ENCODE results near the gene DVL2. TPM values are rescaled to one million over a fixed set of nuclear protein-coding genes. Genes with fewer than 3 reads are reported as not detected.

DVL2 gene
- total RNA-seq, 1 experiment from 2014 or later, result 67.3 TPM

DNA sequence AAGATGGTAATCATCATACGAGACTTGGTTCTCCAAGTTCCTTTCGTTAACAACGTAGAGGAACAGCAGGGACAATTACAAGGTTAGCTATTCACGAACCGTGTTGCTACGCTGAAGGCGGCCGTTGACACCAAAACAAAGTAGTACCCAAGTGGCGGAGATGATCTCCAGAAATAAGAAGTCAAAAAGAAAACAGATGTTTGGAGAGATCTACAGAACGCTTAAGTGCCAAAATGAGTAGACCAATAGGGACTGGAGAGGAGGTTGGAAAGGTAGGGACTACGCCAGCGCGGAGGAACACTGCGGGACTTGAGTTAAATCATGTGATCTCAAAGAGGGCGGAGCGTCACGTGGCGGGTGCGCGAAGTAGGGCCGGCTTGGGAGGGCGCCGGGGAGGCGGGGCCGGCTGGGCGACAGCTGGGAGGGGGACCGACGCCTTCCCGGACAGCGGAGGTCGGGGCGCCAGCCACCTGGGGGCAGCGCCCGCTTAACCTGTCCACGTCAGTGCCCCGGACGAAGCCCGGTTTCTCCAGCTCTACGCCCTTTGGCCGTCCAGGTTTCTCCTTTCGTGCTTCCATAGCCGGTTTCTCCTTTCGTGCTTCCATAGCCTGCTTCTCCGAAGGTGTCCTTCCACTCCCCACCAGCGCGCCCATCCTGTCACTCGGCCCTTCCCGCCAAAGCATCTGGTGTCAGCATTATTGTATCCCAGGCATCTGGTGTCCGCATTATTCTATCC lies 8.6 kb upstream of the DVL2 start (continued):
- TF ChIP-seq, protein P1, sequence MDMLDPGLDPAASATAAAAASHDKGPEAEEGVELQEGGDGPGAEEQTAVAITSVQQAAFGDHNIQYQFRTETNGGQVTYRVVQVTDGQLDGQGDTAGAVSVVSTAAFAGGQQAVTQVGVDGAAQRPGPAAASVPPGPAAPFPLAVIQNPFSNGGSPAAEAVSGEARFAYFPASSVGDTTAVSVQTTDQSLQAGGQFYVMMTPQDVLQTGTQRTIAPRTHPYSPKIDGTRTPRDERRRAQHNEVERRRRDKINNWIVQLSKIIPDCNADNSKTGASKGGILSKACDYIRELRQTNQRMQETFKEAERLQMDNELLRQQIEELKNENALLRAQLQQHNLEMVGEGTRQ (CRISPR knock-in tag; IDR thresholded peaks at IDR 0.05), result peak; percentile 99
- TF ChIP-seq FOXP1 (CRISPR knock-in tag; IDR thresholded peaks at IDR 0.05; ENCODE audit: borderline replicate concordance) (peak; percentile 89), NFE2L1 (CRISPR knock-in tag; IDR thresholded peaks at IDR 0.05) (peak; percentile 74), SOX15 (CRISPR knock-in tag; IDR thresholded peaks at IDR 0.05) (no peak), JUN (CRISPR knock-in tag; IDR thresholded peaks at IDR 0.05) (peak; percentile 47; the same call in 1 of the 2 replicates), MYBL2 (CRISPR knock-in tag; IDR thresholded peaks at IDR 0.05) (0 out of 2 replicates have a peak, but pooled peaks have one; percentile 28), NR3C1 (CRISPR knock-in tag; conservative IDR thresholded peaks at IDR 0.05; ENCODE audit: low read depth) (no peak), GTF2I (CRISPR knock-in tag; conservative IDR thresholded peaks at IDR 0.05) (no peak), TP53 (CRISPR knock-in tag; IDR thresholded peaks at IDR 0.05) (peak; percentile 52; the same call in 1 of the 2 replicates), NR2C2 (CRISPR knock-in tag; IDR thresholded peaks at IDR 0.05) (no peak), HMGA2 (CRISPR knock-in tag; IDR thresholded peaks at IDR 0.05) (peak; percentile 22; the same call in 1 of the 2 replicates), TEAD4 (CRISPR knock-in tag; IDR thresholded peaks at IDR 0.05) (no peak), ZNF423 (CRISPR knock-in tag; IDR thresholded peaks at IDR 0.05) (peak; percentile 29; the same call in 1 of the 2 replicates), NFYB (CRISPR knock-in tag; conservative IDR thresholded peaks at IDR 0.05; ENCODE audit: low read depth) (no peak), PRRX2 (CRISPR knock-in tag; IDR thresholded peaks at IDR 0.05) (no peak), ZNF232 (CRISPR knock-in tag; IDR thresholded peaks at IDR 0.05) (no peak), ZNF317 (CRISPR knock-in tag; IDR thresholded peaks at IDR 0.05; ENCODE audit: borderline replicate concordance, low read depth) (no peak), MXD4 (CRISPR knock-in tag; IDR thresholded peaks at IDR 0.05; ENCODE audit: borderline replicate concordance) (no peak)
- TF ChIP-seq, protein P2, sequence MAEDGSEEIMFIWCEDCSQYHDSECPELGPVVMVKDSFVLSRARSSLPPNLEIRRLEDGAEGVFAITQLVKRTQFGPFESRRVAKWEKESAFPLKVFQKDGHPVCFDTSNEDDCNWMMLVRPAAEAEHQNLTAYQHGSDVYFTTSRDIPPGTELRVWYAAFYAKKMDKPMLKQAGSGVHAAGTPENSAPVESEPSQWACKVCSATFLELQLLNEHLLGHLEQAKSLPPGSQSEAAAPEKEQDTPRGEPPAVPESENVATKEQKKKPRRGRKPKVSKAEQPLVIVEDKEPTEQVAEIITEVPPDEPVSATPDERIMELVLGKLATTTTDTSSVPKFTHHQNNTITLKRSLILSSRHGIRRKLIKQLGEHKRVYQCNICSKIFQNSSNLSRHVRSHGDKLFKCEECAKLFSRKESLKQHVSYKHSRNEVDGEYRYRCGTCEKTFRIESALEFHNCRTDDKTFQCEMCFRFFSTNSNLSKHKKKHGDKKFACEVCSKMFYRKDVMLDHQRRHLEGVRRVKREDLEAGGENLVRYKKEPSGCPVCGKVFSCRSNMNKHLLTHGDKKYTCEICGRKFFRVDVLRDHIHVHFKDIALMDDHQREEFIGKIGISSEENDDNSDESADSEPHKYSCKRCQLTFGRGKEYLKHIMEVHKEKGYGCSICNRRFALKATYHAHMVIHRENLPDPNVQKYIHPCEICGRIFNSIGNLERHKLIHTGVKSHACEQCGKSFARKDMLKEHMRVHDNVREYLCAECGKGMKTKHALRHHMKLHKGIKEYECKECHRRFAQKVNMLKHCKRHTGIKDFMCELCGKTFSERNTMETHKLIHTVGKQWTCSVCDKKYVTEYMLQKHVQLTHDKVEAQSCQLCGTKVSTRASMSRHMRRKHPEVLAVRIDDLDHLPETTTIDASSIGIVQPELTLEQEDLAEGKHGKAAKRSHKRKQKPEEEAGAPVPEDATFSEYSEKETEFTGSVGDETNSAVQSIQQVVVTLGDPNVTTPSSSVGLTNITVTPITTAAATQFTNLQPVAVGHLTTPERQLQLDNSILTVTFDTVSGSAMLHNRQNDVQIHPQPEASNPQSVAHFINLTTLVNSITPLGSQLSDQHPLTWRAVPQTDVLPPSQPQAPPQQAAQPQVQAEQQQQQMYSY (CRISPR knock-in tag; IDR thresholded peaks at IDR 0.05), result no peak
- TF ChIP-seq, protein P3, sequence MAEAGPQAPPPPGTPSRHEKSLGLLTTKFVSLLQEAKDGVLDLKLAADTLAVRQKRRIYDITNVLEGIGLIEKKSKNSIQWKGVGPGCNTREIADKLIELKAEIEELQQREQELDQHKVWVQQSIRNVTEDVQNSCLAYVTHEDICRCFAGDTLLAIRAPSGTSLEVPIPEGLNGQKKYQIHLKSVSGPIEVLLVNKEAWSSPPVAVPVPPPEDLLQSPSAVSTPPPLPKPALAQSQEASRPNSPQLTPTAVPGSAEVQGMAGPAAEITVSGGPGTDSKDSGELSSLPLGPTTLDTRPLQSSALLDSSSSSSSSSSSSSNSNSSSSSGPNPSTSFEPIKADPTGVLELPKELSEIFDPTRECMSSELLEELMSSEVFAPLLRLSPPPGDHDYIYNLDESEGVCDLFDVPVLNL (CRISPR knock-in tag; IDR thresholded peaks at IDR 0.05; ENCODE audit: borderline replicate concordance, low read depth), result no peak
- TF ChIP-seq, protein P4, sequence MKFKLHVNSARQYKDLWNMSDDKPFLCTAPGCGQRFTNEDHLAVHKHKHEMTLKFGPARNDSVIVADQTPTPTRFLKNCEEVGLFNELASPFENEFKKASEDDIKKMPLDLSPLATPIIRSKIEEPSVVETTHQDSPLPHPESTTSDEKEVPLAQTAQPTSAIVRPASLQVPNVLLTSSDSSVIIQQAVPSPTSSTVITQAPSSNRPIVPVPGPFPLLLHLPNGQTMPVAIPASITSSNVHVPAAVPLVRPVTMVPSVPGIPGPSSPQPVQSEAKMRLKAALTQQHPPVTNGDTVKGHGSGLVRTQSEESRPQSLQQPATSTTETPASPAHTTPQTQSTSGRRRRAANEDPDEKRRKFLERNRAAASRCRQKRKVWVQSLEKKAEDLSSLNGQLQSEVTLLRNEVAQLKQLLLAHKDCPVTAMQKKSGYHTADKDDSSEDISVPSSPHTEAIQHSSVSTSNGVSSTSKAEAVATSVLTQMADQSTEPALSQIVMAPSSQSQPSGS (CRISPR knock-in tag; IDR thresholded peaks at IDR 0.05; ENCODE audit: borderline replicate concordance, low read depth), result no peak
- TF ChIP-seq, protein P5, sequence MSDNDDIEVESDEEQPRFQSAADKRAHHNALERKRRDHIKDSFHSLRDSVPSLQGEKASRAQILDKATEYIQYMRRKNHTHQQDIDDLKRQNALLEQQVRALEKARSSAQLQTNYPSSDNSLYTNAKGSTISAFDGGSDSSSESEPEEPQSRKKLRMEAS (CRISPR knock-in tag; IDR thresholded peaks at IDR 0.05), result peak; percentile 68
- TF ChIP-seq, protein P6, sequence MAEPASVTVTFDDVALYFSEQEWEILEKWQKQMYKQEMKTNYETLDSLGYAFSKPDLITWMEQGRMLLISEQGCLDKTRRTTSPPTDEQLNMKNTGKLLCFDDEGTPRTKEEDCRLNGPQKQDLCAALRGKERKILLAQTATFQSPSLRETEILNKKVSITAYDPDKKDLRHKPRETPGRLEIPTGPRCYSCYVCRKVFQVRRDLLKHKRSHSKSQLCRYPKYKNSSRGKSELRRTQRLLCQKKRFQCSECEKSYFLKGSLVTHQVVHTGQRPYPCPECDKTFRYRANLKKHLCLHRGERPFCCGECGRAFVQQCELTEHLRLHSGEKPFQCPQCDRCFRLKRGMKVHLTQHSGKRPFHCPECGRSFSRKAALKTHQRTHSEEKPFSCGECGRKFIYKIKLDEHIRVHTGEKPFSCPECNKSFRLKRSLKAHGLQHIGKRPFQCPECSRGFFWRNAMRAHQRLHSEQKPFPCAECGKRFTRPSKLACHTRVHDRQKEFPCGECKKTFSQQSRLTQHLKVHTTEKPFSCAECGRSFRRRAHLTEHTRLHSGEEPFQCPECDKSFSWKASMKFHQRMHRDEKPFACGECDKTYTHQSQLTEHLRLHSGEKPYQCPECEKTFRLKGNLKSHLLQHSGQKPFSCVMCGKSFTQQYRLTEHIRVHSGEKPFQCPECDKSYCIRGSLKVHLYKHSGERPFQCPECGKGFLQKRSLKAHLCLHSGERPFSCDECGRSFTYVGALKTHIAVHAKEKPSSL (CRISPR knock-in tag; conservative IDR thresholded peaks at IDR 0.05), result peak; percentile 82
- TF ChIP-seq, protein P7, sequence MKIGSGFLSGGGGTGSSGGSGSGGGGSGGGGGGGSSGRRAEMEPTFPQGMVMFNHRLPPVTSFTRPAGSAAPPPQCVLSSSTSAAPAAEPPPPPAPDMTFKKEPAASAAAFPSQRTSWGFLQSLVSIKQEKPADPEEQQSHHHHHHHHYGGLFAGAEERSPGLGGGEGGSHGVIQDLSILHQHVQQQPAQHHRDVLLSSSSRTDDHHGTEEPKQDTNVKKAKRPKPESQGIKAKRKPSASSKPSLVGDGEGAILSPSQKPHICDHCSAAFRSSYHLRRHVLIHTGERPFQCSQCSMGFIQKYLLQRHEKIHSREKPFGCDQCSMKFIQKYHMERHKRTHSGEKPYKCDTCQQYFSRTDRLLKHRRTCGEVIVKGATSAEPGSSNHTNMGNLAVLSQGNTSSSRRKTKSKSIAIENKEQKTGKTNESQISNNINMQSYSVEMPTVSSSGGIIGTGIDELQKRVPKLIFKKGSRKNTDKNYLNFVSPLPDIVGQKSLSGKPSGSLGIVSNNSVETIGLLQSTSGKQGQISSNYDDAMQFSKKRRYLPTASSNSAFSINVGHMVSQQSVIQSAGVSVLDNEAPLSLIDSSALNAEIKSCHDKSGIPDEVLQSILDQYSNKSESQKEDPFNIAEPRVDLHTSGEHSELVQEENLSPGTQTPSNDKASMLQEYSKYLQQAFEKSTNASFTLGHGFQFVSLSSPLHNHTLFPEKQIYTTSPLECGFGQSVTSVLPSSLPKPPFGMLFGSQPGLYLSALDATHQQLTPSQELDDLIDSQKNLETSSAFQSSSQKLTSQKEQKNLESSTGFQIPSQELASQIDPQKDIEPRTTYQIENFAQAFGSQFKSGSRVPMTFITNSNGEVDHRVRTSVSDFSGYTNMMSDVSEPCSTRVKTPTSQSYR (CRISPR knock-in tag; IDR thresholded peaks at IDR 0.05), result no peak
- TF ChIP-seq, protein P8, sequence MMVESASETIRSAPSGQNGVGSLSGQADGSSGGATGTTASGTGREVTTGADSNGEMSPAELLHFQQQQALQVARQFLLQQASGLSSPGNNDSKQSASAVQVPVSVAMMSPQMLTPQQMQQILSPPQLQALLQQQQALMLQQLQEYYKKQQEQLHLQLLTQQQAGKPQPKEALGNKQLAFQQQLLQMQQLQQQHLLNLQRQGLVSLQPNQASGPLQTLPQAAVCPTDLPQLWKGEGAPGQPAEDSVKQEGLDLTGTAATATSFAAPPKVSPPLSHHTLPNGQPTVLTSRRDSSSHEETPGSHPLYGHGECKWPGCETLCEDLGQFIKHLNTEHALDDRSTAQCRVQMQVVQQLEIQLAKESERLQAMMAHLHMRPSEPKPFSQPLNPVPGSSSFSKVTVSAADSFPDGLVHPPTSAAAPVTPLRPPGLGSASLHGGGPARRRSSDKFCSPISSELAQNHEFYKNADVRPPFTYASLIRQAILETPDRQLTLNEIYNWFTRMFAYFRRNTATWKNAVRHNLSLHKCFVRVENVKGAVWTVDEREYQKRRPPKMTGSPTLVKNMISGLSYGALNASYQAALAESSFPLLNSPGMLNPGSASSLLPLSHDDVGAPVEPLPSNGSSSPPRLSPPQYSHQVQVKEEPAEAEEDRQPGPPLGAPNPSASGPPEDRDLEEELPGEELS (CRISPR knock-in tag; IDR thresholded peaks at IDR 0.05), result no peak; the same call in 1 of the 2 replicates
